ENCODE data around the gene BMI1. TPM values are rescaled to one million over a fixed set of nuclear protein-coding genes. Genes with fewer than 3 reads are reported as not detected.

BMI1 gene
- total and polyA plus RNA-seq, 2 donors (not counting 1 experiment from before 2014, with no cell fraction given), result 30.6 to 41.6 TPM

DNA sequence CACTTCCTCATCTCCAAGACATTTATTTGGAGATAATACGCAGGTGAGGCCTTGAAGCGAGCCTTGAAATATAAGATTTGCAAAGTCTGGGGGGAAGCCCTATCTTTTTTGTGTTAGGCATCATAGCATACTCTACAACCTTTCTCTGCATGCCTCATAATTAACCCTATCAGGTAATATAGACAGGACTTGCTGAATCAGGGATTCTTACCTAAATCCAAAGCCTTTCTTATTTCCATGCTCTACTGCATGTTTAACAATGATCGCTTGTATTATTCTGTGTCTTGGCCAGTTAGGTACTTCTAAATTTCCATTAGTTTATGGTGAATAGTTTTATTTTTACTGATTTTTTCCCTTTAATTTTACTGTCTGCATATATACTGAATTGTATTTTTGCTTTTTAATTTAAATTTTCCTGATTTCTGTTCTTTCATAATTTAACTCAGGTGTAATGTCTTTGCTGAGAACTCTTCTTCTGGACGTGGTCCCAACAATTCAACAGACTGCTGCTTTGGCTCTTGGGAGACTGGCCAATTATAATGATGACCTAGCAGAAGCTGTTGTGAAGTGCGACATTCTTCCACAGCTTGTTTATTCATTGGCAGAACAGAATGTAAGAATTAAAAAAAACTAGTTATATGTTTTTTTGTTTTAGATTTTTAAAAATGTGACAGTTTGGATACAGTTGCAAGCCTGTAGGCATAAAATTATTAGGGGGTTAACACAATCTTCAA is 43.7 kb downstream of the BMI1 start:
- Histone ChIP-seq H3K27me3 (ENCODE audit: control insufficient read depth, insufficient read depth, low read length) (no peaks in the 10 kb centered on the region), H3K79me2 (ENCODE audit: control insufficient read depth, insufficient read depth, low read length) (no peaks in the 10 kb centered on the region), H3K27ac (ENCODE audit: insufficient read depth, low read length) (no peak overlapping the region), H3K4me1 (ENCODE audit: control insufficient read depth, extremely low read depth, insufficient read depth, low read length) (no peaks in the 10 kb centered on the region), H2AFZ (ENCODE audit: low read length) (no peak overlapping the region), H3K4me3 (replicated peaks in 1 of 4; ENCODE audit: control extremely low read depth in 1 of 4, insufficient read depth in 1 of 4, low read depth in 3 of 4, low read length in 4 of 4) (no peak overlapping the region), H3K9ac (ENCODE audit: insufficient read depth, low read length) (no peak overlapping the region), H3K4me2 (ENCODE audit: extremely low read depth, insufficient read depth, low read length) (no peak overlapping the region), H3K36me3 (ENCODE audit: control insufficient read depth, insufficient read depth, low read length) (no peaks in the 10 kb centered on the region), H4K20me1 (ENCODE audit: control insufficient read depth, extremely low read depth, insufficient read depth, low read length) (no peaks in the 10 kb centered on the region), H3K9me3 (ENCODE audit: control insufficient read depth, insufficient read depth, low read depth, low read length) (no peaks in the 10 kb centered on the region)
- TF ChIP-seq, protein P1, sequence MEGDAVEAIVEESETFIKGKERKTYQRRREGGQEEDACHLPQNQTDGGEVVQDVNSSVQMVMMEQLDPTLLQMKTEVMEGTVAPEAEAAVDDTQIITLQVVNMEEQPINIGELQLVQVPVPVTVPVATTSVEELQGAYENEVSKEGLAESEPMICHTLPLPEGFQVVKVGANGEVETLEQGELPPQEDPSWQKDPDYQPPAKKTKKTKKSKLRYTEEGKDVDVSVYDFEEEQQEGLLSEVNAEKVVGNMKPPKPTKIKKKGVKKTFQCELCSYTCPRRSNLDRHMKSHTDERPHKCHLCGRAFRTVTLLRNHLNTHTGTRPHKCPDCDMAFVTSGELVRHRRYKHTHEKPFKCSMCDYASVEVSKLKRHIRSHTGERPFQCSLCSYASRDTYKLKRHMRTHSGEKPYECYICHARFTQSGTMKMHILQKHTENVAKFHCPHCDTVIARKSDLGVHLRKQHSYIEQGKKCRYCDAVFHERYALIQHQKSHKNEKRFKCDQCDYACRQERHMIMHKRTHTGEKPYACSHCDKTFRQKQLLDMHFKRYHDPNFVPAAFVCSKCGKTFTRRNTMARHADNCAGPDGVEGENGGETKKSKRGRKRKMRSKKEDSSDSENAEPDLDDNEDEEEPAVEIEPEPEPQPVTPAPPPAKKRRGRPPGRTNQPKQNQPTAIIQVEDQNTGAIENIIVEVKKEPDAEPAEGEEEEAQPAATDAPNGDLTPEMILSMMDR (conservative IDR thresholded peaks at IDR 0.05 in 1 of 2, IDR thresholded peaks at IDR 0.05 in 1 of 2; ENCODE audit: low read depth in 1 of 2, low read length in 2 of 2), result no peak
- no peak for TF ChIP-seq EZH2 (IDR thresholded peaks at IDR 0.05; ENCODE audit: low read length, missing control alignments)
- no peak for DNase-seq (ENCODE audit: low read depth in 2 of 2)

DNA sequence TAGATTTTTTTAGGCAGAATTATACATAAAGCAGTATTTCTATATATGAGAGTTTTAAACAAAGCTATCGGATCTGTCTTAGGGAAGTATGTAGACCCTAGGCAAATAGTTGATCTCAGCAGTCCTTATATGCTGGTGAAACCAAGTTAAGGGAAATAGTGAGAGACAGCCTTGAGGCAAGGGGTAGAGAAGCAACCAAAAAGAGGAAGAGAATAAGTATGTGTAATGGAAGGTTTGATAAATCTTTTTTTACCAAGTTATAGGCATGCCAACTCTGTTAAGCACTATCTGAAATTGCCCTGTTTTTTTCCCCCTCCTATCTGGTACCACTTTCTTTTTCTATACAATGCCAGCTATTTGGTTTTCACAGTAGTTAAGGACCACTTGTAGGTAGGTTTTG is 44.3 kb downstream of the BMI1 start:
- Histone ChIP-seq H3K4me2 (ENCODE audit: extremely low read depth, insufficient read depth, low read length) (no peak overlapping the region), H3K27me3 (ENCODE audit: control insufficient read depth, insufficient read depth, low read length) (no peaks in the 10 kb centered on the region), H3K9ac (ENCODE audit: insufficient read depth, low read length) (no peak overlapping the region), H3K4me1 (ENCODE audit: control insufficient read depth, extremely low read depth, insufficient read depth, low read length) (no peaks in the 10 kb centered on the region), H3K4me3 (replicated peaks in 1 of 4; ENCODE audit: control extremely low read depth in 1 of 4, insufficient read depth in 1 of 4, low read depth in 3 of 4, low read length in 4 of 4) (no peak overlapping the region), H3K36me3 (ENCODE audit: control insufficient read depth, insufficient read depth, low read length) (no peaks in the 10 kb centered on the region), H3K27ac (ENCODE audit: insufficient read depth, low read length) (no peak overlapping the region), H3K79me2 (ENCODE audit: control insufficient read depth, insufficient read depth, low read length) (no peaks in the 10 kb centered on the region), H3K9me3 (ENCODE audit: control insufficient read depth, insufficient read depth, low read depth, low read length) (no peaks in the 10 kb centered on the region), H4K20me1 (ENCODE audit: control insufficient read depth, extremely low read depth, insufficient read depth, low read length) (no peaks in the 10 kb centered on the region), H2AFZ (ENCODE audit: low read length) (no peak overlapping the region)
- no peak for DNase-seq (ENCODE audit: low read depth in 2 of 2)
- no peak for TF ChIP-seq EZH2 (IDR thresholded peaks at IDR 0.05; ENCODE audit: low read length, missing control alignments)
- TF ChIP-seq, protein P1 (conservative IDR thresholded peaks at IDR 0.05 in 1 of 2, IDR thresholded peaks at IDR 0.05 in 1 of 2; ENCODE audit: low read depth in 1 of 2, low read length in 2 of 2), result no peak

DNA sequence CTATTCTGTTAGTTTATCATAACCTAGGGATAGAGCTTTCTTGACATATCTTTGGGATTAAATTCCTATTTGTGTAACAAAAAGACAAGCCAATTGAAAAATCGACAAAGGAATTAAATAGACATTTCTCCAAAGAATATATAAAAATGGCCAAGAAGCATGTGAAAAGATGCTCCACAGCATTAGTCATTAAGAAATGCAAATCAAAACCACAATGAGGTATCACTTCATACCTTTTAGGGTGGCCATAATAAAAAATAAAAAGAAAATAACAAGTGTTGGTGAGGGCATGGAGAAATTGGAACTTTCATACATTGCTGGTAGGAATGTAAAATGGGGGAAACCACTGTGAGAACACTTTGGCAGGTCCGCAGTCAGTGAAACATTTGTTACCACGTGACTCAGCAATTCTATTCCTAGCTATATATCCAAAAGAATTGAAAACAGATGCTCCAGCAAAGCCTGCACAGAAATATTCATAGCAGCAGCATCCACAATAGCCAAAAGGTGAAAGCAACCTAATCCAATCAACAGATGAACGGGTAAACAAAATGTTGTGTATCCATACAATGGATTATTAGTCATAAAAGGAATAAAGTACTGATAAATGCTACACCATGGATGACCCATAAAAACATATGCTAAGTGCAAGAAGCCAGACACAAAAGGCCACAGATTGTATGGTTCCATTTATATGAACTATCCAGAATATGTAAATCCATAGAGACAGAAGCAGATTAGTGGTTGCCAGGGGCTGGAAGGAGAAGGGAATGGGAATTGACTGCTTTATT is 44.9 kb downstream of the BMI1 start:
- H3K4me2 ChIP-seq (ENCODE audit: extremely low read depth, insufficient read depth, low read length), result no peak overlapping the region
- DNase-seq (ENCODE audit: low read depth in 2 of 2), result peak in 1 of 2 donors; percentile 12
- H4K20me1 ChIP-seq (ENCODE audit: control insufficient read depth, extremely low read depth, insufficient read depth, low read length), result no peaks in the 10 kb centered on the region
- H2AFZ ChIP-seq (ENCODE audit: low read length), result no peak overlapping the region
- H3K9me3 ChIP-seq (ENCODE audit: control insufficient read depth, insufficient read depth, low read depth, low read length), result no peaks in the 10 kb centered on the region
- no peaks in the 10 kb centered on the region for H3K36me3 ChIP-seq (ENCODE audit: control insufficient read depth, insufficient read depth, low read length)
- no peak overlapping the region for H3K27ac ChIP-seq (ENCODE audit: insufficient read depth, low read length)
- H3K79me2 ChIP-seq (ENCODE audit: control insufficient read depth, insufficient read depth, low read length), result no peaks in the 10 kb centered on the region
- H3K4me3 ChIP-seq (replicated peaks in 1 of 4; ENCODE audit: control extremely low read depth in 1 of 4, insufficient read depth in 1 of 4, low read depth in 3 of 4, low read length in 4 of 4), result no peak overlapping the region
- H3K9ac ChIP-seq (ENCODE audit: insufficient read depth, low read length), result no peak overlapping the region
- H3K27me3 ChIP-seq (ENCODE audit: control insufficient read depth, insufficient read depth, low read length), result no peaks in the 10 kb centered on the region
- TF ChIP-seq EZH2 (IDR thresholded peaks at IDR 0.05; ENCODE audit: low read length, missing control alignments), result no peak
- TF ChIP-seq, protein P1 (conservative IDR thresholded peaks at IDR 0.05 in 1 of 2, IDR thresholded peaks at IDR 0.05 in 1 of 2; ENCODE audit: low read depth in 1 of 2, low read length in 2 of 2), result no peak
- H3K4me1 ChIP-seq (ENCODE audit: control insufficient read depth, extremely low read depth, insufficient read depth, low read length), result no peaks in the 10 kb centered on the region
